Measurements from ENCODE around the gene SP7.

SP7 gene

GRCh38 chr12:53330671-53331070 lies 5.5 kb downstream of the SP7 start:
- Histone ChIP-seq H3K27me3 (ENCODE audit: low read depth, low read length) (peaks cover under 1% of the 10 kb centered on the region), H3K4me1 (ENCODE audit: control insufficient read depth in 1 of 2, insufficient read depth in 2 of 2, low read length in 2 of 2) (peaks cover 0 to 5% of the 10 kb centered on the region in 2 donors), H3K9me3 (ENCODE audit: control insufficient read depth in 1 of 2, low read length in 2 of 2) (no peaks in the 10 kb centered on the region), H3K36me3 (ENCODE audit: control insufficient read depth in 1 of 2, insufficient read depth in 2 of 2, low read length in 2 of 2) (no peaks in the 10 kb centered on the region), H3K27ac (ENCODE audit: low read length) (no peak overlapping the region), H3K4me3 (ENCODE audit: low read depth in 1 of 2, low read length in 2 of 2) (no peak overlapping the region)

- Histone ChIP-seq H3K27me3 (ENCODE audit: low read depth, low read length) (no peaks in the 10 kb centered on the region), H3K4me1 (ENCODE audit: control insufficient read depth in 1 of 2, insufficient read depth in 2 of 2, low read length in 2 of 2) (peaks cover 0 to 17% of the 10 kb centered on the region in 2 donors), H3K9me3 (ENCODE audit: control insufficient read depth in 1 of 2, low read length in 2 of 2) (no peaks in the 10 kb centered on the region), H3K36me3 (ENCODE audit: control insufficient read depth in 1 of 2, insufficient read depth in 2 of 2, low read length in 2 of 2) (peaks cover 0 to 4% of the 10 kb centered on the region in 2 donors), H3K4me3 (ENCODE audit: low read depth in 1 of 2, low read length in 2 of 2) (no peak overlapping the region), H3K27ac (ENCODE audit: low read length) (no peak overlapping the region)
These were observed 8.1 kb downstream of the SP7 start for GRCh38 chr12:53328043-53328435.

GRCh38 chr12:53327435-53328042 lies 8.6 kb downstream of the SP7 start:
- H3K36me3 ChIP-seq (ENCODE audit: control insufficient read depth in 1 of 2, insufficient read depth in 2 of 2, low read length in 2 of 2), result peaks cover 0 to 4% of the 10 kb centered on the region in 2 donors
- peaks cover 0 to 17% of the 10 kb centered on the region in 2 donors for H3K4me1 ChIP-seq (ENCODE audit: control insufficient read depth in 1 of 2, insufficient read depth in 2 of 2, low read length in 2 of 2)
- no peak overlapping the region for H3K27ac ChIP-seq (ENCODE audit: low read length)
- no peaks in the 10 kb centered on the region for H3K27me3 ChIP-seq (ENCODE audit: low read depth, low read length)
- no peaks in the 10 kb centered on the region for H3K9me3 ChIP-seq (ENCODE audit: control insufficient read depth in 1 of 2, low read length in 2 of 2)
- H3K4me3 ChIP-seq (ENCODE audit: low read depth in 1 of 2, low read length in 2 of 2), result no peak overlapping the region

- no peaks in the 10 kb centered on the region for H3K27me3 ChIP-seq (ENCODE audit: low read depth, low read length)
- H3K4me1 ChIP-seq (ENCODE audit: control insufficient read depth in 1 of 2, insufficient read depth in 2 of 2, low read length in 2 of 2), result peaks cover 3 to 21% of the 10 kb centered on the region in 2 donors
- H3K36me3 ChIP-seq (ENCODE audit: control insufficient read depth in 1 of 2, insufficient read depth in 2 of 2, low read length in 2 of 2), result peaks cover 0 to 4% of the 10 kb centered on the region in 2 donors
- no peak overlapping the region for H3K27ac ChIP-seq (ENCODE audit: low read length)
- H3K9me3 ChIP-seq (ENCODE audit: control insufficient read depth in 1 of 2, low read length in 2 of 2), result no peaks in the 10 kb centered on the region
- H3K4me3 ChIP-seq (ENCODE audit: low read depth in 1 of 2, low read length in 2 of 2), result no peak overlapping the region
These were observed 9.5 kb downstream of the SP7 start for GRCh38 chr12:53326460-53327185.

DNA sequence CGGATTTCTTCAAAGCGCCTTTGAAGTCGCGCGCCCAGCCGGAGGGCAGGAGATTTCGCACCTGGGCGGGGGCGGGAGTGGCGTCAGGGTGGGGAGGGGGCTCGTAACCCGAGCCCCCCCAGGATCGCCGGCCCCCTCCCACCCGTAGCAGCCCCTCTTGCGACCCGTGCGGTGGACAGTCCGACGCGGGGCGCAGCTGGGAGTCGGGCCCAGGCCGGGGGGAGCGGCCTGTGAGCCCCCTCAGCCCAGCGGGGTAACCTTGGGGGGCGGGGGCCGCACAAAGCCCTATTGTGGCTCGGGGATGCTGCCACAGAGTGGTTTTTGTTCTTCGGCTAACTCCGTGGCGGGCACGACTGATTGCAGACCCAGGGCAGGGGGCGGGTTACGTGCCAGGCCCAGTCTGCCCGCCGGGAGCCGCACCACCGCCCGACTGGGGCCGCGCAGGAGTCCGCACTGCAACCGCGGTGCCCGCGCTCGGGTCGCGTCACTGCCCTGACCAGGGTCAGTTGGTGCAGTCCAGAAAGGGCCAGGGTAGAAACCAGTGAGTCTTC lies 10.6 kb downstream of the SP7 start:
- Histone ChIP-seq H3K36me3 (ENCODE audit: control insufficient read depth in 1 of 2, insufficient read depth in 2 of 2, low read length in 2 of 2) (peaks cover 0 to 7% of the 10 kb centered on the region in 2 donors), H3K27ac (ENCODE audit: low read length) (no peak overlapping the region), H3K27me3 (ENCODE audit: low read depth, low read length) (no peaks in the 10 kb centered on the region), H3K4me1 (ENCODE audit: control insufficient read depth in 1 of 2, insufficient read depth in 2 of 2, low read length in 2 of 2) (peaks cover 4 to 24% of the 10 kb centered on the region in 2 donors), H3K9me3 (ENCODE audit: control insufficient read depth in 1 of 2, low read length in 2 of 2) (no peaks in the 10 kb centered on the region), H3K4me3 (ENCODE audit: low read depth in 1 of 2, low read length in 2 of 2) (peak overlapping the region; percentile 56 to 80)

DNA sequence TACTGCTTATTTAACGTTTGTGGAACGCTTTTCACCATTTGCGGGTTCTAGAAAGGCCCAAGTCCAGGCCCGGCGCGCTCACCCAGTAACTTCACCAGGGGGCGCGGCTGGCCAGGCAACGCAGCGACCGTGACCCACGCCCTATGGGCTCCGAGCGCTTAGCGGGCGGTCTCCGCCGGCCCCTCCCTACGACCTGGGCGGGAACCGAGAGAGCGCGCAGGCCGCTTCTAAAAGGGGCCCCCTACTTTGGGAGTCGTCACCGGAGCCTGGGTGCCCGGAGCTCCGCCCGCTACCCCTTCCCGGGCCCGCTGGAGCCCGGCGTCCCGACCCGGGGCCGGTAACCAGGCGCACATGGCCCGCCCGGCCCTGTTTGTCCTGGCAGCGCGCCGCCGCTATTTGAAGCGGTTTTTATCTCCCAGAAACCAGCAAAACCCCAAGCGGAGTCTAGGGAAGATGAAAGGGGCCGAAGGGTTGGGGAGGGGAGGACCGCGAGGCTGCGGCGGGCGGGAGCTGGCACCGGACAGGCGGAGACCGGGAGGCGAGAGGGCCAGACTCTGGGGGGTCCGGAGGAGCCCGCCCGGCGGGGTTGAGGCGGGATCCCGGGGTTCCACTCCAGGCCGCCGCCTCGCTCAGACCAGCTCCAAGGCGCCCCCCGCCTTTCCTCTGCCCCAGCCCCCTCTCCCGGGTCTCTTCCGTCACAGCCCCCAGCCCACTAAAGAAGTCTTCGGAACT lies 11.2 kb downstream of the SP7 start:
- peaks cover 7 to 30% of the 10 kb centered on the region in 2 donors for H3K4me1 ChIP-seq (ENCODE audit: control insufficient read depth in 1 of 2, insufficient read depth in 2 of 2, low read length in 2 of 2)

GRCh38 chr12:53324113-53324778 lies 11.9 kb downstream of the SP7 start:
- peaks cover 7 to 35% of the 10 kb centered on the region in 2 donors for H3K4me1 ChIP-seq (ENCODE audit: control insufficient read depth in 1 of 2, insufficient read depth in 2 of 2, low read length in 2 of 2)
- no peaks in the 10 kb centered on the region for H3K27me3 ChIP-seq (ENCODE audit: low read depth, low read length)
- peak overlapping the region; percentile 89 for H3K27ac ChIP-seq (ENCODE audit: low read length)
- H3K9me3 ChIP-seq (ENCODE audit: control insufficient read depth in 1 of 2, low read length in 2 of 2), result no peaks in the 10 kb centered on the region
- H3K36me3 ChIP-seq (ENCODE audit: control insufficient read depth in 1 of 2, insufficient read depth in 2 of 2, low read length in 2 of 2), result peaks cover 0 to 7% of the 10 kb centered on the region in 2 donors
- H3K4me3 ChIP-seq (ENCODE audit: low read depth in 1 of 2, low read length in 2 of 2), result peak overlapping the region; percentile 74 to 80

More for the DNA sequence above, 11.2 kb downstream of the SP7 start:
- Histone ChIP-seq H3K9me3 (ENCODE audit: control insufficient read depth in 1 of 2, low read length in 2 of 2) (no peaks in the 10 kb centered on the region), H3K36me3 (ENCODE audit: control insufficient read depth in 1 of 2, insufficient read depth in 2 of 2, low read length in 2 of 2) (peaks cover 0 to 7% of the 10 kb centered on the region in 2 donors), H3K4me3 (ENCODE audit: low read depth in 1 of 2, low read length in 2 of 2) (peak overlapping the region; percentile 74 to 80), H3K27me3 (ENCODE audit: low read depth, low read length) (no peaks in the 10 kb centered on the region), H3K27ac (ENCODE audit: low read length) (peak overlapping the region; percentile 89)

DNA sequence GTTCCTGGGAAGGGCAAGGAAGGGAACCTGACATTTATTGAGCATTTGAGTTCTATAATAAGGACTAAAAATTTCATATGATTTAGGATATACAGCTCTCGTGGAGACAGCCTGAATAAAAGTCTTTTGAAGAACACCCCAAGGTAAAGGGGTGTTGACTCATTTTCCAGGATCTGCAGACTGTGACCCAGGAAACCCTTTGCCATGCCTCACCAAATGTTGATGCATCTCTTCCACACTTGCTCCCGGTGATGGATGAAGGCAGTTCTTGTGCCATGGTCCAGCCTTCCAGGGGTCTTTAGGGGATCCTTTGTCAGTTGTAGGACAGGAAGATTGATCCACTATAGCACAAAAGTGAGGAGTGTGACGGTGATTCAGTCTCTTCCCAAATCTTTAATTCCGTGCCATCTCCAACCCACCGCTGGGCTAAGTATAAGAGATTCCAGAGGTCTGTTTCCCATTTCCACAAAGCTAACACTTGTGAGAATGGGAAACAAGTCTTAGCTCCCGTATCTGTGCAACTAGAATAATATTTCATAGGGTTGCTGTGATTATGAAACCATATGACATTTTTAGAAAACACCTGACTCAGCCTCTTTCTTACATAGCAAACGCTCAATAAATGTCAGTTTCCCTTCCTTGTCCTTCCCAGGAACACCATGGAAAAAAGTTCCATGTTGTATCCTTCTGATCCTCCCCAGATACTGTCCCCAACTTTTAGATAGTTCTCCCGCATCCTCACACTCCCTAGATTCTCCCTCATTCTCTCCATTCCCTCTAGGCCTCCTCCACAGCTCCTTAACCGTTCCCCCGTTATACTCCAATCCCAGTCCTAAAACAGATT lies 15.6 kb downstream of the SP7 start:
- H3K36me3 ChIP-seq (ENCODE audit: control insufficient read depth in 1 of 2, insufficient read depth in 2 of 2, low read length in 2 of 2), result peaks cover 6 to 7% of the 10 kb centered on the region in 2 donors
- peak overlapping the region; percentile 88 to 89 for H3K4me3 ChIP-seq (ENCODE audit: low read depth in 1 of 2, low read length in 2 of 2)
- peak overlapping the region; percentile 93 for H3K27ac ChIP-seq (ENCODE audit: low read length)
- no peaks in the 10 kb centered on the region for H3K9me3 ChIP-seq (ENCODE audit: control insufficient read depth in 1 of 2, low read length in 2 of 2)
- peaks cover 7 to 32% of the 10 kb centered on the region in 2 donors for H3K4me1 ChIP-seq (ENCODE audit: control insufficient read depth in 1 of 2, insufficient read depth in 2 of 2, low read length in 2 of 2)
- no peaks in the 10 kb centered on the region for H3K27me3 ChIP-seq (ENCODE audit: low read depth, low read length)

- Histone ChIP-seq H3K4me1 (ENCODE audit: control insufficient read depth in 1 of 2, insufficient read depth in 2 of 2, low read length in 2 of 2) (peaks cover 0 to under 1% of the 10 kb centered on the region in 2 donors), H3K27me3 (ENCODE audit: low read depth, low read length) (no peaks in the 10 kb centered on the region), H3K4me3 (ENCODE audit: low read depth in 1 of 2, low read length in 2 of 2) (no peak overlapping the region), H3K36me3 (ENCODE audit: control insufficient read depth in 1 of 2, insufficient read depth in 2 of 2, low read length in 2 of 2) (peaks cover 29% of the 10 kb centered on the region in 2 donors), H3K27ac (ENCODE audit: low read length) (no peak overlapping the region), H3K9me3 (ENCODE audit: control insufficient read depth in 1 of 2, low read length in 2 of 2) (no peaks in the 10 kb centered on the region)
These were observed 22.2 kb downstream of the SP7 start for GRCh38 chr12:53313996-53314395.

- Histone ChIP-seq H3K9me3 (ENCODE audit: control insufficient read depth in 1 of 2, low read length in 2 of 2) (no peaks in the 10 kb centered on the region), H3K36me3 (ENCODE audit: control insufficient read depth in 1 of 2, insufficient read depth in 2 of 2, low read length in 2 of 2) (peaks cover 43 to 60% of the 10 kb centered on the region in 2 donors), H3K4me1 (ENCODE audit: control insufficient read depth in 1 of 2, insufficient read depth in 2 of 2, low read length in 2 of 2) (no peaks in the 10 kb centered on the region), H3K4me3 (ENCODE audit: low read depth in 1 of 2, low read length in 2 of 2) (no peak overlapping the region), H3K27me3 (ENCODE audit: low read depth, low read length) (no peaks in the 10 kb centered on the region), H3K27ac (ENCODE audit: low read length) (no peak overlapping the region)
These were observed 27.9 kb downstream of the SP7 start for GRCh38 chr12:53308276-53308675.
